Endothelial cell of umbilical vein (primary cell): ENCODE results near the gene HDAC11. TPM values are rescaled to one million over a fixed set of nuclear protein-coding genes. Genes with fewer than 3 reads are reported as not detected.

Experiments
- BruUV-seq: library from RNA; stranded (reverse); fragments of 400-500 nt; replicated peaks from 2 replicates; lab custom pipeline; 2021; lab: Mats Ljungman, UMichigan
- CTCF ChIA-PET: fragments of 300-600, 350-600 bp; sonication (Branson Sonifier 250); formaldehyde crosslinking; loops from one replicate; lab custom pipeline; 2021; ENCODE audit warnings: antibody characterized with exemption, inconsistent platforms; lab: Charles Lee
- POLR2A ChIA-PET: fragments of 300-600, 350-600 bp; sonication (Branson Sonifier 250); formaldehyde crosslinking; loops from one replicate; lab custom pipeline; 2021; ENCODE audit warnings: antibody characterized with exemption, inconsistent platforms; lab: Charles Lee
- DNase-seq: peaks from one replicate; pipeline ENCODE4 v3.0.0-alpha.2; 2011; ENCODE audit warnings: low read depth, low spot score
- FAIRE-seq: peaks from 2 replicates; lab custom pipeline; 2011; peaks lifted over from hg19 to GRCh38; lab: Jason Lieb, UNC
- H2AFZ ChIP-seq: 2 replicates; pipeline ENCODE4 v1.6.0; 2012; ENCODE audit warnings: low read depth, low read length, control low read depth, inconsistent platforms
- H3K27ac ChIP-seq: 2 replicates; pipeline ENCODE4 v1.5.1; 2011; ENCODE audit warnings: low read depth, mild to moderate bottlenecking, control low read depth, low read length, moderate library complexity; ENCODE audit not compliant: insufficient read depth
- H3K27me3 ChIP-seq, 2 experiments: 2 replicates each; pipeline versions ENCODE4 v1.6.0 to v1.6.1; 2011; ENCODE audit warnings: low read length in 2 of 2, mixed read lengths in 1 of 2; ENCODE audit not compliant: control insufficient read depth in 2 of 2, insufficient read depth in 2 of 2
- H3K36me3 ChIP-seq, 2 experiments: 2 replicates in 1 of 2; 3 replicates in 1 of 2; pipeline ENCODE4 v1.5.1; 2011; ENCODE audit warnings: low read length in 2 of 2, mild to moderate bottlenecking in 1 of 2, moderate library complexity in 1 of 2; ENCODE audit not compliant: control insufficient read depth in 2 of 2, insufficient read depth in 2 of 2; ENCODE audit errors: extremely low read depth in 1 of 2
- H3K4me1 ChIP-seq: 3 replicates; pipeline ENCODE4 v1.5.1; 2011; ENCODE audit warnings: mild to moderate bottlenecking, low read length; ENCODE audit not compliant: control insufficient read depth, insufficient read depth; ENCODE audit errors: extremely low read depth
- H3K4me2 ChIP-seq: 2 replicates; pipeline ENCODE4 v1.6.1; 2011; ENCODE audit warnings: low read length, control low read depth, mixed read lengths; ENCODE audit not compliant: insufficient read depth
- H3K4me3 ChIP-seq, 3 experiments: fragments of 200-600 bp in 1 of 3; sonication (generic), shearing (Covaris generic) in 1 of 3; replicated peaks in 1 of 3; 2 replicates each; pipeline ENCODE4 v1.5.1; 2011 to 2016; ENCODE audit warnings: control low read depth in 3 of 3, low read length in 3 of 3, mild to moderate bottlenecking in 2 of 3, inconsistent platforms in 1 of 3, low read depth in 1 of 3, moderate library complexity in 1 of 3; ENCODE audit not compliant: insufficient read depth in 1 of 3
- H3K79me2 ChIP-seq: 2 replicates; pipeline ENCODE4 v1.6.0; 2012; ENCODE audit warnings: low read length, inconsistent platforms; ENCODE audit not compliant: control insufficient read depth, insufficient read depth
- H3K9ac ChIP-seq: replicated peaks from 2 replicates; pipeline ENCODE3; 2011; ENCODE audit warnings: low read length, control low read depth; ENCODE audit not compliant: insufficient read depth; ENCODE audit errors: extremely low read depth
- H3K9me1 ChIP-seq: replicated peaks from 3 replicates; pipeline ENCODE4 v1.6.0; 2011; ENCODE audit warnings: mild to moderate bottlenecking, low read length; ENCODE audit not compliant: control insufficient read depth, insufficient read depth; ENCODE audit errors: extremely low read depth
- H3K9me3 ChIP-seq: replicated peaks from 2 replicates; pipeline ENCODE4 v1.5.1; 2012; ENCODE audit warnings: low read length, inconsistent platforms; ENCODE audit not compliant: control insufficient read depth, insufficient read depth
- H4K20me1 ChIP-seq: replicated peaks from 2 replicates; pipeline ENCODE3; 2011; ENCODE audit warnings: mild to moderate bottlenecking, low read length; ENCODE audit not compliant: control insufficient read depth, insufficient read depth; ENCODE audit errors: extremely low read depth
- EZH2 ChIP-seq: IDR thresholded peaks from 2 replicates; pipeline ENCODE4 v1.6.1; 2012; ENCODE audit warnings: borderline replicate concordance, low read depth, mild to moderate bottlenecking, moderate library complexity, low read length, inconsistent platforms; ENCODE audit not compliant: severe bottlenecking
- FOS ChIP-seq: IDR thresholded peaks from 2 replicates; pipeline ENCODE4 v1.6.1; 2011; ENCODE audit warnings: mild to moderate bottlenecking, low read length, moderate library complexity, borderline replicate concordance; ENCODE audit not compliant: insufficient read depth
- GATA2 ChIP-seq: IDR thresholded peaks from 2 replicates; pipeline ENCODE4 v1.7.0; 2011; ENCODE audit warnings: low read depth, mild to moderate bottlenecking, moderate library complexity, mixed read lengths, low read length; ENCODE audit not compliant: insufficient read length, insufficient read depth
- JUN ChIP-seq: IDR thresholded peaks from 2 replicates; pipeline ENCODE4 v1.6.1; 2011; ENCODE audit warnings: borderline replicate concordance, low read depth; ENCODE audit not compliant: insufficient read length, insufficient read depth
- MYC ChIP-seq: IDR thresholded peaks from one replicate; pipeline ENCODE4 v1.6.1; 2011; ENCODE audit warnings: mild to moderate bottlenecking, low read depth, low read length
- POLR2A ChIP-seq: IDR thresholded peaks from 2 replicates; pipeline ENCODE4 v1.6.1; 2012; ENCODE audit warnings: low read depth, mild to moderate bottlenecking, control low read depth, low read length
- POLR2AphosphoS5 ChIP-seq: IDR thresholded peaks from 2 replicates; pipeline ENCODE4 v1.6.1; 2012; ENCODE audit warnings: low read depth, mild to moderate bottlenecking, control low read depth, low read length, moderate library complexity; ENCODE audit not compliant: insufficient read depth
- dilution Hi-C: fragments of 300-500 bp; cut with MboI; formaldehyde crosslinking; loops from one replicate; pipeline ENCODE4 v1.15.0; 2019; ENCODE audit warnings: low sequenced_read_pairs; ENCODE audit not compliant: extremely low pct_ligation_motif_present
- intact Hi-C: fragments of 100-400 bp; cut with micrococcal nuclease; formaldehyde crosslinking; loops from one replicate; pipeline ENCODE4 v1.10.0; 2022
- polyA plus RNA-seq, 4 experiments: library from polyadenylated mRNA; depleted of rRNA in 3 of 4; stranded (reverse) in 3 of 4; unstranded in 1 of 4; fragments of >200 nt; gene quantifications; 2 replicates each; pipeline versions ENCODE4 v1.2.1 to v1.2.3, GENCODE V29; 2011 to 2012; ENCODE audit warnings: missing spikeins in 1 of 4
- total RNA-seq: library from RNA; stranded (reverse); gene quantifications from 2 replicates; pipeline ENCODE4 v1.2.3, GENCODE V29; 2021
- TF ChIP-seq, protein P1 (sequence below), 2 donors: IDR thresholded peaks; 1 replicate in 1 of 2; 2 replicates in 1 of 2; pipeline ENCODE4 v1.5.1; 2011; ENCODE audit warnings: low read length in 2 of 2, mild to moderate bottlenecking in 2 of 2, moderate library complexity in 2 of 2, control low read depth in 1 of 2, inconsistent platforms in 1 of 2, low read depth in 1 of 2; ENCODE audit not compliant: insufficient read depth in 1 of 2; ENCODE audit errors: extremely low read depth in 1 of 2
- TF ChIP-seq, protein P2 (sequence below): IDR thresholded peaks from 2 replicates; pipeline ENCODE4 v1.6.1; 2011; ENCODE audit not compliant: insufficient read depth, insufficient read length

The HDAC11 gene
- total and polyA plus RNA-seq, 2 donors (not counting 3 experiments of a cell fraction or from before 2014, with no cell fraction given) = 6.8 to 8.8 TPM

DNA sequence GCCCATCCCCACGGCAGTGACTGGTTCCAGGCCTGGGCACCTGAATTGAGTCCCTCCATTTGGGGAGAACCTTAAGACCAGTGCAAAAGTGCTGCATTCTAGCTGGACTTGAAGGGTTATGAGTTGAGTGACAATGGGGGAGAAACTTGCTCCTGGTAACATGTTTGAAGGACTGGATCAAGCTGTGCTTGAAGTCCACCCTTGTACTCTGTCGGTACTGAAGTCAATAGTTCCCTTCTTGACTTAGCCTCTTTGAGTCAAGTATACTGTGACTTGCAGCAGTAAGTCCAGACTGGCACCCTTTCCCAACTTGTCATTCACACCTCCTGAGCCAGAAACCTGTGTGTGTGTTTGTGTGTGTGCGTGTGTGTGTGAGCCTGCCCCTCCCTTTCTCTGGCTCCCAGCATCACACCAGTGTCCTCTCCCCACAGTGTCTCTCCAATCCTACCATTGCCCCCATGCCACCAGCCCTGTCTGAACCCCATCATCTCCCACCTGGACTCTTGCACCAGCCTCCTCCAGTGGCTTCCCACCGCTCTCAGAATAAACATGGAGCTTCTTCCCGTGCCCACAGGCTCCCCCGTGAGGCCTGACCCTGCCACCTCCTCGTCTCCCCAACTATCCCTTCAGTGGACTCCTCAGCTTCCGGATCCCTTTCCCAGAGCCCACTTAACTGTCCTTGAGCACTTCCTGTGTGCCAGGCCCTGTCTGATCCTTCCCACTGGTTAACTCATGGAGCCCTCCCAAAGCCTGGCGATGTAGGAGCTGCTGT lies 58.6 kb downstream of the HDAC11 start:
- H3K4me3 ChIP-seq = no peak overlapping the region
- no peaks in the 10 kb centered on the region for H3K9me1 ChIP-seq
- H3K9ac ChIP-seq = no peak overlapping the region
- no peaks in the 10 kb centered on the region for H3K4me1 ChIP-seq
- no peak for FAIRE-seq
- dilution Hi-C loops = no loop called here
- POLR2A ChIA-PET = no interaction called here
- no peaks in the 10 kb centered on the region for H3K79me2 ChIP-seq
- H3K36me3 ChIP-seq = no peaks in the 10 kb centered on the region
- DNase-seq = no peak
- no peaks in the 10 kb centered on the region for H3K27me3 ChIP-seq
- CTCF ChIA-PET = interaction anchor here (1.1 to 1.2 kb wide), 2 partner anchors 29 to 42 kb away, joined by 3 to 4 read pairs; no protein-coding TSS in a partner anchor
- no TSS peak for BruUV-seq
- no peaks in the 10 kb centered on the region for H4K20me1 ChIP-seq
- no peak overlapping the region for H3K4me2 ChIP-seq
- intact Hi-C loops = no loop called here
- no peaks in the 10 kb centered on the region for H3K9me3 ChIP-seq
- H3K27ac ChIP-seq = no peak overlapping the region
- TF ChIP-seq, protein P1, sequence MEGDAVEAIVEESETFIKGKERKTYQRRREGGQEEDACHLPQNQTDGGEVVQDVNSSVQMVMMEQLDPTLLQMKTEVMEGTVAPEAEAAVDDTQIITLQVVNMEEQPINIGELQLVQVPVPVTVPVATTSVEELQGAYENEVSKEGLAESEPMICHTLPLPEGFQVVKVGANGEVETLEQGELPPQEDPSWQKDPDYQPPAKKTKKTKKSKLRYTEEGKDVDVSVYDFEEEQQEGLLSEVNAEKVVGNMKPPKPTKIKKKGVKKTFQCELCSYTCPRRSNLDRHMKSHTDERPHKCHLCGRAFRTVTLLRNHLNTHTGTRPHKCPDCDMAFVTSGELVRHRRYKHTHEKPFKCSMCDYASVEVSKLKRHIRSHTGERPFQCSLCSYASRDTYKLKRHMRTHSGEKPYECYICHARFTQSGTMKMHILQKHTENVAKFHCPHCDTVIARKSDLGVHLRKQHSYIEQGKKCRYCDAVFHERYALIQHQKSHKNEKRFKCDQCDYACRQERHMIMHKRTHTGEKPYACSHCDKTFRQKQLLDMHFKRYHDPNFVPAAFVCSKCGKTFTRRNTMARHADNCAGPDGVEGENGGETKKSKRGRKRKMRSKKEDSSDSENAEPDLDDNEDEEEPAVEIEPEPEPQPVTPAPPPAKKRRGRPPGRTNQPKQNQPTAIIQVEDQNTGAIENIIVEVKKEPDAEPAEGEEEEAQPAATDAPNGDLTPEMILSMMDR (IDR thresholded peaks at IDR 0.05; ENCODE audit: extremely low read depth in 1 of 2, insufficient read depth in 1 of 2, low read depth in 1 of 2, low read length in 2 of 2) = no peak
- TF ChIP-seq POLR2A = no peak
- TF ChIP-seq POLR2AphosphoS5 = no peak
- no peak for TF ChIP-seq GATA2
- TF ChIP-seq FOS = no peak
- TF ChIP-seq, protein P2, sequence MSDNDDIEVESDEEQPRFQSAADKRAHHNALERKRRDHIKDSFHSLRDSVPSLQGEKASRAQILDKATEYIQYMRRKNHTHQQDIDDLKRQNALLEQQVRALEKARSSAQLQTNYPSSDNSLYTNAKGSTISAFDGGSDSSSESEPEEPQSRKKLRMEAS = no peak
- no peak for TF ChIP-seq EZH2
- TF ChIP-seq MYC = no peak
- TF ChIP-seq JUN = no peak
- H2AFZ ChIP-seq = no peak overlapping the region
